ENCODE measurements around the gene STAT3.
"Not testable (repeated sequence)": the region's sequence is repeated elsewhere in the genome, so short reads cannot be mapped to it uniquely, and the experiment has no call there.

STAT3 gene

DNA sequence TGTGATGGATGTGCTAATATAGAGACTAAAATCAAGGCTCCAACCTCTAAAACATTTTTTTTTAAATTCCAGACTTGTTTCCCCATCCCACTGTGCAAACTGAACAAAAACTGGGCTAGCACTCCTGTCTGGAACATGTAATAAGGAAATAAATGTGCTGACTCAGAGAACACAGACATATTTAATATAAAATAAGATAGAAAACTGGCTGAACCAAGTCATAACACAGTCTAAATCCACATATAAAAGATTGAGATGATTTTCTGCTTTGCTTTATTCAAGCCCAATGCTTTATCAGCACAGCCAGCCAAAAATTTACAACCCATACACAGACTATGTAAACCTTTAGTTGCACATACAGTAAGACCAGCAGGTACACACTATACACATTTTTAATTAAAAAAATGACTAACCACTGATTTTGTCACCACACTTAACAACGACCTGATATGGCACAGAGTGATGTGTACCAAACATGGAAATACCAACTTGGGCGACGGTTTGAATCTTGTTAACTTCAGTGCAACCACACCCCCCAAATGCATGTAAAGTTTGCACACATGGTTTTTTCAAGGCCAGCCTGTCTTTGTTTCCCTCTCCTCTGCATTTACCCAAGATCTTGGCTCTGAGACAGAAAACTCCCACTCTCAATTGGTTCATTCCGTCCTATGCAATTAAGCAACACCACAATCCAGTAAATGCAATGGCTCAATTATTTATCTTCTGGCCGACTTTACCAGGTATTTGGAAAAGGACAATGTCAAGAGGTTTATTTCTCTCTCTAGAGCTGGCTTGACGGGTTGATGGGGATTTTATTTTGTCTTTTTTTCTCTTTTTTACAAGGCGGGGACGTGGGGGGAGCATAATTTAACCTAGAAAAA lies 1.2 kb downstream of the STAT3 start:
- Histone ChIP-seq H3K4me1 (ENCODE audit: control insufficient read depth, insufficient read depth, low read length, poor library complexity, severe bottlenecking) (peaks cover 6% of the 10 kb centered on the region), H3K27me3 (replicated peaks; ENCODE audit: control insufficient read depth, insufficient read depth, low read length, poor library complexity, severe bottlenecking) (no peaks in the 10 kb centered on the region), H3K36me3 (ENCODE audit: control insufficient read depth, insufficient read depth, low read length) (peaks cover 3% of the 10 kb centered on the region), H3K27ac (ENCODE audit: insufficient read depth, low read length, poor library complexity, severe bottlenecking) (peak overlapping the region; percentile 99), H3K4me3 (ENCODE audit: insufficient read depth, low read depth, low read length, poor library complexity, severe bottlenecking) (peak overlapping the region; percentile 96), H3K9me3 (ENCODE audit: control insufficient read depth, low read length) (no peaks in the 10 kb centered on the region)
- DNase-seq: no peak

DNA sequence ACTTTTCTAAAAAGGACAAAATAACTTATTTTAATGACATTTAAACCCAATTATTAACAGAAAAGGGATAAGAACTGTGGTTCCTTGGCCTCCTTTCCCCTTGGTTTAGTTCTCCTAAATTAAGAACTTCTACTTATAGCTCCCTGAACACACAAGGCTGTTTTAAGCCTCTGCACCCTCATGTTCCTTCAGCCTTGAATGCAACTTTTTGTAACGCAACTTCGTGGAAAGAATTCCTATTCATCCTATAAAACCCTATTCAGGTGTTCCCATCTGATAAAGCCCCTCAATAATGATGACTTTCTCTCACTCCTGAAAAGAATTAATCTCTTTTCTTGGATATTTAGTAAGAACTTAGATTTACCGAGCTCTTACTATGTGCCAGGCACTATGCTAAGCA lies 6.3 kb downstream of the STAT3 start:
- Histone ChIP-seq H3K27ac (ENCODE audit: insufficient read depth, low read length, poor library complexity, severe bottlenecking) (no peak overlapping the region), H3K4me3 (ENCODE audit: insufficient read depth, low read depth, low read length, poor library complexity, severe bottlenecking) (no peak overlapping the region), H3K4me1 (ENCODE audit: control insufficient read depth, insufficient read depth, low read length, poor library complexity, severe bottlenecking) (peaks cover 16% of the 10 kb centered on the region), H3K9me3 (ENCODE audit: control insufficient read depth, low read length) (no peaks in the 10 kb centered on the region), H3K27me3 (replicated peaks; ENCODE audit: control insufficient read depth, insufficient read depth, low read length, poor library complexity, severe bottlenecking) (no peaks in the 10 kb centered on the region), H3K36me3 (ENCODE audit: control insufficient read depth, insufficient read depth, low read length) (peaks cover 3% of the 10 kb centered on the region)
- no peak for DNase-seq

DNA sequence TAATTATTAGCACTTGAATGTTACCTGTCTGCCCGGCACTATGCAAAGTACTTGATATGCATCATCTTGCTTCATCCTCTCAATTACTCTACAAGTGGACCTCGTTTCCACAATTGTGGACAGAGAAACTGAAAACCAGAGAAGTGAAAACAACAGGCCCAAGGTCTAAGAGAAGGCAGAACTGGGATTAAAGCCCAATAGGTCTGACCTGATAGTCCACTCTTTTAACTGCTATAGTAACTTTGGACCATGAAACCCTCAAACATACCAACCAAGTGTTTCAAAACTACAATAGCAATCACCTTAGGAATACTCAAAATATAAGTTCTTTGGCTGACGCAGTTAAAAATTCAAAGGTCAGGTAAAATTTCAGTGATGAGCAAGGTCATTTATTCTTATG lies 7.3 kb downstream of the STAT3 start:
- H3K9me3 ChIP-seq (ENCODE audit: control insufficient read depth, low read length): no peaks in the 10 kb centered on the region
- peaks cover 3% of the 10 kb centered on the region for H3K36me3 ChIP-seq (ENCODE audit: control insufficient read depth, insufficient read depth, low read length)
- peaks cover 9% of the 10 kb centered on the region for H3K4me1 ChIP-seq (ENCODE audit: control insufficient read depth, insufficient read depth, low read length, poor library complexity, severe bottlenecking)
- DNase-seq: no peak
- H3K27ac ChIP-seq (ENCODE audit: insufficient read depth, low read length, poor library complexity, severe bottlenecking): no peak overlapping the region
- H3K4me3 ChIP-seq (ENCODE audit: insufficient read depth, low read depth, low read length, poor library complexity, severe bottlenecking): no peak overlapping the region
- no peaks in the 10 kb centered on the region for H3K27me3 ChIP-seq (replicated peaks; ENCODE audit: control insufficient read depth, insufficient read depth, low read length, poor library complexity, severe bottlenecking)

DNA sequence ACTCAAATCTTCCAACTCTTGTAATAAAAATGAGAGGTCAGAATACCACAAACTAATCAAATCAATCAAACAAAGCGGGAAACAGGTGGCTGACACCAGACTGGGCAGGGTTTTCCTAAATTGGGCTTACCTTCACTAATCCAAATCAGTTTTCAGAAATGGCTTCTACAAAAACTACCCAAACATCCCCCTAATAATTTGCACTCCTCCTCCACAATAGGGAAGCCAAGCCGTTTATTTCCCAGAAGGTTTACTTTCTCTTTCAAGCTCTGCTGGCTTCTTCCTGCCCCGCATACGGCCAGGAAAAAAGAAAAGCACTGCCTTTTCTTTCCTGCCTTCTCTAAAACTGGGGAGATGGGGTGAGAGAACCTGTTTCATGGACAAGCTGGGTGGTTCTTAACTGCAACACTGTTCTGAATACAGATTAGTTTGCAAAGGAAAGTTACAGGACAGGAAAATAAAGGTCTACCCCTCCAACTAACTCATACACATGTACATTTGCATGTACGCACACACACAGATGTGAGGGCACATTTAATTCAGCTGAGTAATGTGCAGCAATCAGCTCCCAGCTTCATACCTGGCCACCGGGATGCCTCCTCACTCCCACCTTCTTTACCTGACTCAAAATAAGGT lies 9.2 kb downstream of the STAT3 start:
- DNase-seq: no peak
- Histone ChIP-seq H3K4me1 (ENCODE audit: control insufficient read depth, insufficient read depth, low read length, poor library complexity, severe bottlenecking) (peaks cover 9% of the 10 kb centered on the region), H3K4me3 (ENCODE audit: insufficient read depth, low read depth, low read length, poor library complexity, severe bottlenecking) (peak overlapping the region; percentile 39), H3K36me3 (ENCODE audit: control insufficient read depth, insufficient read depth, low read length) (peaks cover 3% of the 10 kb centered on the region), H3K9me3 (ENCODE audit: control insufficient read depth, low read length) (no peaks in the 10 kb centered on the region), H3K27me3 (replicated peaks; ENCODE audit: control insufficient read depth, insufficient read depth, low read length, poor library complexity, severe bottlenecking) (no peaks in the 10 kb centered on the region), H3K27ac (ENCODE audit: insufficient read depth, low read length, poor library complexity, severe bottlenecking) (peak overlapping the region; percentile 46)

DNA sequence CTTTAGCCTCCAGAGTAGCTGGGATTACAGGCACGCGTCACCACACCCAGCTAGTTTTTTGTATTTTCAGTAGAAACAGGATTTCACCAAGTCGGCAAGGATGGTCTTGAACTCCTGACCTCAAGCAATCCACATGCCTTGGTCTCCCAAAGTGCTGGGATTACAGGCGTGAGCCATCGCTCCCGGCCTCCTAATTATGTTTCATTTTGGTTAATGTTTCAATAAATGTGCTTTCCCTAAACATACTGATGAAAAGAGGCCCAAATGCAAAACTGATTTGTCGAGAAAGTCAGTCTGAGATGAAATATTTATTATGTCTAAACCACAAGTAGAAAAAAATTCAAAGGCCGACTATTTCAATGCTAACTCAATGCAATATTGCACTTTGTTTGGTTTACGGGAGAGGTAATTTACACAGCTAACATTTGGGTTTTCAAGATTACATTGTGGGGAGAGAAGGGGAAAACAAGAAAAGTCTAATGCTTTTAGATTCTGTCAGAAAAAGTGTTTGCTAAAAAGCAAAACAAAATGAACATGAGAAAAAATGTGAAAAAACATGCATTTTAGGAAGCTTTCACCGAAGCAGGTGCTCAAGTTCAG lies 9.8 kb downstream of the STAT3 start:
- H3K36me3 ChIP-seq (ENCODE audit: control insufficient read depth, insufficient read depth, low read length): peaks cover 2% of the 10 kb centered on the region
- no peaks in the 10 kb centered on the region for H3K9me3 ChIP-seq (ENCODE audit: control insufficient read depth, low read length)
- DNase-seq: no peak
- peak overlapping the region; percentile 39 for H3K4me3 ChIP-seq (ENCODE audit: insufficient read depth, low read depth, low read length, poor library complexity, severe bottlenecking)
- H3K4me1 ChIP-seq (ENCODE audit: control insufficient read depth, insufficient read depth, low read length, poor library complexity, severe bottlenecking): peaks cover 9% of the 10 kb centered on the region
- peak overlapping the region; percentile 46 for H3K27ac ChIP-seq (ENCODE audit: insufficient read depth, low read length, poor library complexity, severe bottlenecking)
- no peaks in the 10 kb centered on the region for H3K27me3 ChIP-seq (replicated peaks; ENCODE audit: control insufficient read depth, insufficient read depth, low read length, poor library complexity, severe bottlenecking)

DNA sequence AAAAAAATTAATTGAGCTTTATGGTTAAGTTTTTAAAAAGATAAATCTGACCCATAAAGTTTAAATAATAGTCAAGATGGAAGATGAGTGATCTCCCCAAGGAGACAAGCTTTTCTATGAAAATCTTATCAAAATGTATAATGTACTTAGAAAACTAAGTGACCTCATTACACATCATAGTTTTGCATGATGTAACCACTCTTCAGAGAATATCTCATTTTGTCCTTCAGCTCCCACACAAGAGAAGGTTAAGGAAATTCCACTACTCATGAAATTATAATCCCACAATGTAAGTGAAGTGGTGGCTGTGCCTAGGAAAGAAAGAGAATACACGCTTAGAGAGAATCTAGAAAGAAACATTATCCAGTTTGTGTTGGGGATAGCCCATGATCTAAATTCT lies 14.3 kb downstream of the STAT3 start:
- Histone ChIP-seq H3K4me1 (ENCODE audit: control insufficient read depth, insufficient read depth, low read length, poor library complexity, severe bottlenecking) (peaks cover 4% of the 10 kb centered on the region), H3K4me3 (ENCODE audit: insufficient read depth, low read depth, low read length, poor library complexity, severe bottlenecking) (no peak overlapping the region), H3K36me3 (ENCODE audit: control insufficient read depth, insufficient read depth, low read length) (peaks cover 5% of the 10 kb centered on the region), H3K27ac (ENCODE audit: insufficient read depth, low read length, poor library complexity, severe bottlenecking) (no peak overlapping the region), H3K27me3 (replicated peaks; ENCODE audit: control insufficient read depth, insufficient read depth, low read length, poor library complexity, severe bottlenecking) (no peaks in the 10 kb centered on the region), H3K9me3 (ENCODE audit: control insufficient read depth, low read length) (no peaks in the 10 kb centered on the region)
- DNase-seq: no peak

DNA sequence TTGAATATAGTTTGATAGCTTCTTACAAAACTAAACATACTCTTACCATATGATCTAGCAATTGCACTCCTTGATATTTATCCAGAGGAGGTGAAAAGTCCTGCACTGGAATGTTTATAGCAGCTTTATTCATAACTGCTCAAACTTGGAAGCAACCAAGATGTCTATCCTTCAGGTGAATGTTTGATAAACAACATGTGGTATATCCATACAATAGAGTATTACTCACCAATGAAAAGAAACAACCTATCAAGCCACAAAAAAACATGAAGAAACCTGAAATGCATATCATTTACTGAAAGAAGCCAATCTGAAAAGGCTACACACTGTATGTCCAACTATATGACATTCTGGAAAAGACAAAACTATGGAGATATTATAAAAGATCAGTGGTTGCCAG lies 16.1 kb downstream of the STAT3 start:
- DNase-seq: no peak
- Histone ChIP-seq H3K36me3 (ENCODE audit: control insufficient read depth, insufficient read depth, low read length) (peaks cover 5% of the 10 kb centered on the region), H3K27me3 (replicated peaks; ENCODE audit: control insufficient read depth, insufficient read depth, low read length, poor library complexity, severe bottlenecking) (no peaks in the 10 kb centered on the region), H3K27ac (ENCODE audit: insufficient read depth, low read length, poor library complexity, severe bottlenecking) (no peak overlapping the region), H3K9me3 (ENCODE audit: control insufficient read depth, low read length) (no peaks in the 10 kb centered on the region), H3K4me3 (ENCODE audit: insufficient read depth, low read depth, low read length, poor library complexity, severe bottlenecking) (no peak overlapping the region), H3K4me1 (ENCODE audit: control insufficient read depth, insufficient read depth, low read length, poor library complexity, severe bottlenecking) (no peaks in the 10 kb centered on the region)

DNA sequence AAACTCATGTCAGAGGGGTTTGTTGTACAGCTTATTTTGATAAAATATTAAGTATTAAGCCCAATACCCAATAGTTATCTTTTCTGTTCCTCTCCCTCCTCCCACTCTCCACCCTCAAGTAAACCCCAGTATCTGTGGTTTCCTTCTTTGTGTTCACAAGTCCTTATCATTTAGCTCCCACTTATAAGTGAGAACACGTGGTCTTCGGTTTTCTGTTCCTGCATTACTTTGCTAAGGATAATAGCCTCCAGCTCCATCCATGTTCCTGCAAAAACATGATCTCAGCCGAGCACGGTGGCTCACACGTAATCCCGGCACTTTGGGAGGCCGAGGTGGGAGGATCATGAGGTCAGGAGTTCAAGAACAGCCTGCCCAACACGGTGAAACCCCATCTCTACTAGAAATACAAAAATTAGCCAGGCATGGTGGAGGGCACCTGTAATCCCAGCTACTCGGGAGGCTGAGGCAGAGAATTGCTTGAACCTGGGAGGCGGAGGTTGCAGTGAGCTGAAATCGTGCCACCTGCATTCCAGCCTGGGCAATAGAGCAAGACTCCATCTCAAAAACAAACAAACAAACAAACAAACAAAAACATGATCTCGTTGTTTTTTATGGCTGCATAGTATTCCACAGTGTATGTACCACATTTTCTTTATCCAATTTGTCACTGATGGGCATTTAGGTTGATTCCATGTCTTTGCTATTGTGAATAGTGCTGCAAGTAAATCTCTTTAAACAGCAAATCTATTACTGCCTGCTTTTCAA lies 19.3 kb downstream of the STAT3 start:
- not testable (repeated sequence) for DNase-seq; H3K27me3 ChIP-seq (replicated peaks; ENCODE audit: control insufficient read depth, insufficient read depth, low read length, poor library complexity, severe bottlenecking); H3K4me3 ChIP-seq (ENCODE audit: insufficient read depth, low read depth, low read length, poor library complexity, severe bottlenecking); H3K9me3 ChIP-seq (ENCODE audit: control insufficient read depth, low read length); H3K4me1 ChIP-seq (ENCODE audit: control insufficient read depth, insufficient read depth, low read length, poor library complexity, severe bottlenecking); H3K27ac ChIP-seq (ENCODE audit: insufficient read depth, low read length, poor library complexity, severe bottlenecking); H3K36me3 ChIP-seq (ENCODE audit: control insufficient read depth, insufficient read depth, low read length)

DNA sequence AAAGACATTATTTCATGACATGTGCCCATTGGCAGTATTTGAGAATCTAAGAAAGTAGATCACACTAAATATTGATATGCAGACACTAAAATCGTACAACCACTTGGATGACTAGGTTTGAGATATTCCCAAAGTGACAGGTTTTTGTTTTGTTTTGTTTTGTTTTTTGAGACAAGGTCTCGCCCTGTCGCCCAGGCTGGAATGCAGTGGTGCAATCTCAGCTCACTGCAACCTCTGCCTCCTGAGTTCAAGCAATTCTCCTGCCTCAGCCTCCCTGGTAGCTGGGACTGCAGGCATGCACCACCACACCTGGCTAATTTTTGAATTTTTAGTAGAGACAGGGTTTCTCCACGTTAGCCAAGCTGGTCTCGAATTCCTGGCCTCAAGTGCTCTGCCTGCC lies 19.9 kb downstream of the STAT3 start:
- H3K9me3 ChIP-seq (ENCODE audit: control insufficient read depth, low read length); H3K4me1 ChIP-seq (ENCODE audit: control insufficient read depth, insufficient read depth, low read length, poor library complexity, severe bottlenecking); H3K27ac ChIP-seq (ENCODE audit: insufficient read depth, low read length, poor library complexity, severe bottlenecking); H3K27me3 ChIP-seq (replicated peaks; ENCODE audit: control insufficient read depth, insufficient read depth, low read length, poor library complexity, severe bottlenecking); DNase-seq; H3K36me3 ChIP-seq (ENCODE audit: control insufficient read depth, insufficient read depth, low read length); H3K4me3 ChIP-seq (ENCODE audit: insufficient read depth, low read depth, low read length, poor library complexity, severe bottlenecking): not testable (repeated sequence)

All from effector memory CD4-positive, alpha-beta T cell (primary cell).